CD14-positive monocyte (primary cell): ENCODE data around the gene KDM1B. TPM values are rescaled to one million over a fixed set of nuclear protein-coding genes. Genes with fewer than 3 reads are reported as not detected.

Experiments
- DNase-seq, 3 donors: peaks; one replicate each; pipeline ENCODE4 v3.0.0-alpha.2; 2011 to 2022
- H2AFZ ChIP-seq: 2 replicates; pipeline ENCODE4 v1.6.0; 2012; ENCODE audit warnings: mild to moderate bottlenecking, low read depth, low read length, inconsistent platforms; ENCODE audit not compliant: insufficient read depth, poor library complexity, severe bottlenecking
- H3K27ac ChIP-seq, 2 donors: 1 replicate in 1 of 2; 2 replicates in 1 of 2; pipeline ENCODE4 v1.5.1; 2012 to 2013; ENCODE audit warnings: low read length in 2 of 2, control low read depth in 1 of 2, inconsistent platforms in 1 of 2, low read depth in 1 of 2, mild to moderate bottlenecking in 1 of 2
- H3K27me3 ChIP-seq, 2 donors: one replicate each; pipeline versions ENCODE4 v1.6.0 to v1.6.1; 2011 to 2013; ENCODE audit warnings: low read length in 2 of 2; ENCODE audit not compliant: control insufficient read depth in 2 of 2, insufficient read depth in 2 of 2
- H3K36me3 ChIP-seq, 2 donors: replicated peaks in 1 of 2; 1 replicate in 1 of 2; 2 replicates in 1 of 2; pipeline versions ENCODE4 v1.5.1 to v1.6.1; 2012 to 2013; ENCODE audit warnings: low read length in 2 of 2, control low read depth in 1 of 2, inconsistent platforms in 1 of 2, mild to moderate bottlenecking in 1 of 2; ENCODE audit not compliant: insufficient read depth in 2 of 2, control insufficient read depth in 1 of 2
- H3K4me1 ChIP-seq, 2 donors: 1 replicate in 1 of 2; 2 replicates in 1 of 2; pipeline versions ENCODE4 v1.5.1 to v1.6.1; 2012 to 2013; ENCODE audit warnings: low read length in 2 of 2, control low read depth in 1 of 2, inconsistent platforms in 1 of 2, mild to moderate bottlenecking in 1 of 2, moderate library complexity in 1 of 2; ENCODE audit not compliant: insufficient read depth in 2 of 2, control insufficient read depth in 1 of 2
- H3K4me2 ChIP-seq: replicated peaks from 2 replicates; pipeline ENCODE3; 2012; ENCODE audit warnings: low read length, moderate library complexity, mild to moderate bottlenecking; ENCODE audit not compliant: poor library complexity, severe bottlenecking; ENCODE audit errors: extremely low read depth
- H3K4me3 ChIP-seq, 3 experiments: fragments of 200-600 bp in 1 of 3; sonication (generic) in 1 of 3; replicated peaks in 1 of 3; 1 replicate in 2 of 3; 2 replicates in 1 of 3; pipeline ENCODE4 v1.5.1; 2011 to 2013; ENCODE audit warnings: low read length in 3 of 3, mild to moderate bottlenecking in 3 of 3, control low read depth in 2 of 3, low read depth in 2 of 3, inconsistent platforms in 1 of 3, moderate library complexity in 1 of 3
- H3K79me2 ChIP-seq: 2 replicates; pipeline ENCODE4 v1.6.0; 2012; ENCODE audit warnings: mild to moderate bottlenecking, control low read depth, inconsistent platforms, low read length, moderate library complexity; ENCODE audit not compliant: insufficient read depth
- H3K9ac ChIP-seq: 2 replicates; pipeline ENCODE4 v1.6.0; 2017; ENCODE audit warnings: low read length, mild to moderate bottlenecking; ENCODE audit not compliant: insufficient read depth, poor library complexity, severe bottlenecking
- H3K9me3 ChIP-seq, 2 donors: replicated peaks in 1 of 2; 1 replicate in 1 of 2; 2 replicates in 1 of 2; pipeline versions ENCODE4 v1.5.1 to v1.6.1; 2012 to 2013; ENCODE audit warnings: low read length in 2 of 2, control low read depth in 1 of 2; ENCODE audit not compliant: control insufficient read depth in 1 of 2, insufficient read depth in 1 of 2
- H4K20me1 ChIP-seq: 2 replicates; pipeline ENCODE4 v1.6.0; 2012; ENCODE audit warnings: mild to moderate bottlenecking, low read length, control low read depth, moderate library complexity; ENCODE audit not compliant: insufficient read depth
- H3K27ac Mint-ChIP-seq, 7 donors: one replicate each; pipeline ENCODE4 v1.8.0; 2020; ENCODE audit warnings: mild to moderate bottlenecking in 7 of 7, mixed read lengths in 7 of 7, moderate library complexity in 6 of 7, inconsistent platforms in 2 of 7
- H3K27me3 Mint-ChIP-seq, 3 donors: one replicate each; pipeline ENCODE4 v1.8.0; 2021 to 2022; ENCODE audit warnings: low read depth in 3 of 3, mild to moderate bottlenecking in 3 of 3, mixed read lengths in 3 of 3, moderate library complexity in 3 of 3, inconsistent platforms in 1 of 3
- H3K36me3 Mint-ChIP-seq, 2 donors: one replicate each; pipeline ENCODE4 v1.8.0; 2020; ENCODE audit warnings: mixed read lengths in 2 of 2, inconsistent platforms in 1 of 2, mild to moderate bottlenecking in 1 of 2
- H3K4me1 Mint-ChIP-seq: one replicate; pipeline ENCODE4 v1.8.0; 2020; ENCODE audit warnings: mild to moderate bottlenecking, mixed read lengths
- H3K4me3 Mint-ChIP-seq, 2 donors: one replicate each; pipeline ENCODE4 v1.8.0; 2020; ENCODE audit warnings: mild to moderate bottlenecking in 2 of 2, mixed read lengths in 2 of 2, moderate library complexity in 1 of 2
- H3K9me3 Mint-ChIP-seq, 7 donors: one replicate each; pipeline ENCODE4 v1.8.0; 2020 to 2022; ENCODE audit warnings: mixed read lengths in 7 of 7, mild to moderate bottlenecking in 6 of 7, moderate library complexity in 6 of 7, inconsistent platforms in 2 of 7
- WGBS: methylation state at CpG from one replicate; pipeline ENCODE4 v1.1.5; 2013; ENCODE audit warnings: missing lambda C conversion rate; ENCODE audit not compliant: insufficient coverage; 5-methylcytosine and 5-hydroxymethylcytosine counted together
- intact Hi-C, 2 donors: fragments of 100-400 bp; cut with micrococcal nuclease; formaldehyde crosslinking; loops; one replicate each; pipeline versions ENCODE4 v1.15.0 to v1.15.1; 2023
- polyA plus RNA-seq, 3 donors: library from polyadenylated mRNA; depleted of rRNA in 1 of 3; unstranded in 2 of 3; stranded (reverse) in 1 of 3; fragments of 300-500 nt in 2 of 3; fragments of >200 nt in 1 of 3; fragmentation: Illumina TruSeq in 2 of 3; gene quantifications; 1 replicate in 2 of 3; 2 replicates in 1 of 3; pipeline ENCODE4 v1.2.3, GENCODE V29; 2012 to 2021
- TF ChIP-seq, protein P1 (sequence below): fragments of 200-600 bp; IDR thresholded peaks from one replicate; pipeline ENCODE4 v1.8.0; 2022; ENCODE audit warnings: antibody characterized with exemption, mild to moderate bottlenecking

KDM1B gene
- polyA plus RNA-seq, 3 donors, result 4.4 to 50.8 (median 24.1) TPM

DNA sequence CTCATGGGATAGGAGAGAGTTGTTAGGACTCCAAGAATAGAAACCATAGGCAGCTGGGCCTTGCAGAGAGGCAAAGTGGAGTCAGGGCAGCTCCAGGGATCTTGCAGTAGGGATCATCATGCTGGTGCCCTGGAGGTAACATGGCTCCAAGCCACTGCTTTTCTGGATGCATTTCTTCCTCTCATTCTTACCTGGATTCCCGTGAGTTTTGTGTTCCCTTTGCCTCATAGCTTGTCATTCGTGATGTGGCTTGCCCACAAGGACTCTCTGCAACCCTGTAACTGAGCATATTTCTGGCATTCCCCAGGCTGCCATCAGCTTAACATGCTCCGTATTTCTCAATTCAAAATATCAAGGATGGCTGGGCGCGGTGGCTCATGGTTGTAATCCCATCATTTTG is 38.1 kb upstream of the KDM1B start:
- Mint-ChIP-seq H3K9me3 (peaks cover 0 to 2% (median 0%) of the 10 kb centered on the region in 7 donors), H3K4me3 (no peak overlapping the region), H3K27me3 (peaks cover 0 to 3% (median 2%) of the 10 kb centered on the region in 3 donors), H3K4me1 (peaks cover 7% of the 10 kb centered on the region), H3K36me3 (no peaks in the 10 kb centered on the region), H3K27ac (no peak overlapping the region)
- no peak overlapping the region for H3K4me3 ChIP-seq
- H4K20me1 ChIP-seq, result no peaks in the 10 kb centered on the region
- 91% methylated on average over 5 of the region's 5 CpGs for WGBS
- no peak overlapping the region for H3K9ac ChIP-seq
- H3K36me3 ChIP-seq, result no peaks in the 10 kb centered on the region
- H3K27ac ChIP-seq, result no peak overlapping the region
- H3K27me3 ChIP-seq, result no peaks in the 10 kb centered on the region
- no peak overlapping the region for H2AFZ ChIP-seq
- H3K9me3 ChIP-seq, result no peaks in the 10 kb centered on the region
- intact Hi-C loops, result no loop called here
- TF ChIP-seq, protein P1, sequence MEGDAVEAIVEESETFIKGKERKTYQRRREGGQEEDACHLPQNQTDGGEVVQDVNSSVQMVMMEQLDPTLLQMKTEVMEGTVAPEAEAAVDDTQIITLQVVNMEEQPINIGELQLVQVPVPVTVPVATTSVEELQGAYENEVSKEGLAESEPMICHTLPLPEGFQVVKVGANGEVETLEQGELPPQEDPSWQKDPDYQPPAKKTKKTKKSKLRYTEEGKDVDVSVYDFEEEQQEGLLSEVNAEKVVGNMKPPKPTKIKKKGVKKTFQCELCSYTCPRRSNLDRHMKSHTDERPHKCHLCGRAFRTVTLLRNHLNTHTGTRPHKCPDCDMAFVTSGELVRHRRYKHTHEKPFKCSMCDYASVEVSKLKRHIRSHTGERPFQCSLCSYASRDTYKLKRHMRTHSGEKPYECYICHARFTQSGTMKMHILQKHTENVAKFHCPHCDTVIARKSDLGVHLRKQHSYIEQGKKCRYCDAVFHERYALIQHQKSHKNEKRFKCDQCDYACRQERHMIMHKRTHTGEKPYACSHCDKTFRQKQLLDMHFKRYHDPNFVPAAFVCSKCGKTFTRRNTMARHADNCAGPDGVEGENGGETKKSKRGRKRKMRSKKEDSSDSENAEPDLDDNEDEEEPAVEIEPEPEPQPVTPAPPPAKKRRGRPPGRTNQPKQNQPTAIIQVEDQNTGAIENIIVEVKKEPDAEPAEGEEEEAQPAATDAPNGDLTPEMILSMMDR, result no peak
- H3K79me2 ChIP-seq, result no peaks in the 10 kb centered on the region
- H3K4me1 ChIP-seq, result peaks cover 5 to 9% of the 10 kb centered on the region in 2 donors
- no peak overlapping the region for H3K4me2 ChIP-seq
- DNase-seq, result no peak

DNA sequence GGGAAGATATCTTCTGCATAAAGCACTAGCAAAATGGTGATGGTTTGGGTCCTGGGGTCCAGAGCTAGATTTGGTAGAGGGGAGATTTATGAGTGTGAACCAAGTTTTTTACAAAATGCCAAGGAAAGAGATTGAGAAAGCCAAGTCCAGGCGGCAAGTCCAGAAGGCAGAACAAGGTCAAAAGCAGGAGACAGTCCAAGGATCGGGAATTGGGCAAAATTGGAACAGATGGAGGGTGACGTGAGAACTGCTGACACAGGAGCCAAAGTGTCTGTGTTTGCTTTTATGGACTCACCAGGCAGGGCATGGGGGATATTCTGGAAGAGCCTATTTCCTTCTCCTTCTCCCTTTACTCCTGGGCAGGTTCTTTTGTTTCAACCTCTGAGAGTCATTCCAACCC is 36.9 kb upstream of the KDM1B start:
- no peak for DNase-seq
- H3K9ac ChIP-seq, result no peak overlapping the region
- no peak overlapping the region for H2AFZ ChIP-seq
- no peaks in the 10 kb centered on the region for H3K27me3 ChIP-seq
- no peak overlapping the region for H3K4me3 Mint-ChIP-seq
- no peaks in the 10 kb centered on the region for H3K79me2 ChIP-seq
- peaks cover 0 to 3% (median 2%) of the 10 kb centered on the region in 3 donors for H3K27me3 Mint-ChIP-seq
- TF ChIP-seq, protein P1, result no peak
- peaks cover 13% of the 10 kb centered on the region for H3K4me1 Mint-ChIP-seq
- H3K9me3 ChIP-seq, result no peaks in the 10 kb centered on the region
- H3K36me3 ChIP-seq, result no peaks in the 10 kb centered on the region
- H3K4me1 ChIP-seq, result peaks cover 10 to 18% of the 10 kb centered on the region in 2 donors
- H3K27ac Mint-ChIP-seq, result no peak overlapping the region
- no peaks in the 10 kb centered on the region for H4K20me1 ChIP-seq
- no peak overlapping the region for H3K4me3 ChIP-seq
- H3K27ac ChIP-seq, result no peak overlapping the region
- H3K9me3 Mint-ChIP-seq, result peaks cover 0 to 2% (median 0%) of the 10 kb centered on the region in 7 donors
- H3K4me2 ChIP-seq, result no peak overlapping the region
- 86% methylated on average over 2 of the region's 3 CpGs for whole genome bisulfite sequencing
- H3K36me3 Mint-ChIP-seq, result no peaks in the 10 kb centered on the region
- intact Hi-C loops, result no loop called here
